Stimulated activated CD8-positive, alpha-beta memory T cell treated with anti-CD3 and anti-CD28 coated beads, Interleukin-2, amount 100 ng/mL, for 1 hour (primary cell): Measurements from ENCODE around the gene CACNA2D3.

ENCODE experiments used
- DNase-seq, 2 donors: peaks; one replicate each; pipeline ENCODE4 v3.0.0-alpha.2; 2020; ENCODE audit warnings: low read depth in 2 of 2

Gene CACNA2D3

GRCh38 chr3:54792584-54792983 is 670.2 kb downstream of the CACNA2D3 start:
- DNase-seq, result no peak

- DNase-seq, result no peak
Measured at GRCh38 chr3:54793171-54793570, 670.8 kb downstream of the CACNA2D3 start.

GRCh38 chr3:54797111-54797510 is 674.8 kb downstream of the CACNA2D3 start:
- no peak for DNase-seq

GRCh38 chr3:54800478-54800877 is 678.1 kb downstream of the CACNA2D3 start:
- DNase-seq, result no peak

- no peak for DNase-seq
Measured at GRCh38 chr3:54801977-54802376, 679.6 kb downstream of the CACNA2D3 start.

- no peak for DNase-seq
Measured at GRCh38 chr3:54810401-54810800, 688.0 kb downstream of the CACNA2D3 start.

GRCh38 chr3:54814224-54814623 is 691.9 kb downstream of the CACNA2D3 start:
- DNase-seq, result no peak

GRCh38 chr3:54817628-54818027 is 695.3 kb downstream of the CACNA2D3 start:
- DNase-seq, result no peak

- no peak for DNase-seq
Measured at GRCh38 chr3:54818486-54818885, 696.1 kb downstream of the CACNA2D3 start.

- no peak for DNase-seq
Measured at GRCh38 chr3:54818942-54819341, 696.6 kb downstream of the CACNA2D3 start.

- DNase-seq, result no peak
Measured at GRCh38 chr3:54819946-54820345, 697.6 kb downstream of the CACNA2D3 start.

GRCh38 chr3:54822206-54822605 is 699.9 kb downstream of the CACNA2D3 start:
- DNase-seq, result no peak

- DNase-seq, result no peak
Measured at GRCh38 chr3:54826251-54826691, 703.9 kb downstream of the CACNA2D3 start.

- no peak for DNase-seq
Measured at GRCh38 chr3:54827056-54827687, 704.8 kb downstream of the CACNA2D3 start.

- DNase-seq, result no peak
Measured at GRCh38 chr3:54827776-54828175, 705.4 kb downstream of the CACNA2D3 start.

- DNase-seq, result no peak
Measured at GRCh38 chr3:54830658-54831057, 708.3 kb downstream of the CACNA2D3 start.

GRCh38 chr3:54831112-54831511 is 708.8 kb downstream of the CACNA2D3 start:
- DNase-seq, result no peak

GRCh38 chr3:54832876-54833275 is 710.5 kb downstream of the CACNA2D3 start:
- no peak for DNase-seq

- no peak for DNase-seq
Measured at GRCh38 chr3:54835701-54836100, 713.3 kb downstream of the CACNA2D3 start.

- no peak for DNase-seq
Measured at GRCh38 chr3:54836871-54837270, 714.5 kb downstream of the CACNA2D3 start.

GRCh38 chr3:54837964-54838363 is 715.6 kb downstream of the CACNA2D3 start:
- no peak for DNase-seq

GRCh38 chr3:54841471-54841870 is 719.1 kb downstream of the CACNA2D3 start:
- no peak for DNase-seq

GRCh38 chr3:54843352-54843751 is 721.0 kb downstream of the CACNA2D3 start:
- DNase-seq, result no peak

- DNase-seq, result no peak
Measured at GRCh38 chr3:54844211-54844610, 721.9 kb downstream of the CACNA2D3 start.
